ENCODE data around the gene HDGFL3. TPM values are rescaled to one million over a fixed set of nuclear protein-coding genes. Genes with fewer than 3 reads are reported as not detected.

Gene HDGFL3
- total and polyA plus RNA-seq, 2 donors (not counting 3 experiments of a cell fraction or from before 2014, with no cell fraction given), result 20.2 to 155 TPM

GRCh38 chr15:83178869-83179325, 28.7 kb downstream of the HDGFL3 start:
- FAIRE-seq, result no peak
- ChIA-PET CTCF (interaction anchor here (1.5 kb wide), 1 partner anchor 11 kb away, joined by 6 read pairs; no protein-coding TSS in a partner anchor), POLR2A (no interaction called here)
- no peak for TF ChIP-seq GATA2 (IDR thresholded peaks at IDR 0.05; ENCODE audit: insufficient read depth, insufficient read length, low read depth, low read length)
- no peak for TF ChIP-seq POLR2A (IDR thresholded peaks at IDR 0.05; ENCODE audit: low read depth, low read length)
- no peak for TF ChIP-seq MAX (IDR thresholded peaks at IDR 0.05; ENCODE audit: insufficient read depth, insufficient read length)
- dilution Hi-C loops (cut with MboI; ENCODE audit: extremely low pct_ligation_motif_present, low sequenced_read_pairs) (no loop called here), intact Hi-C loops (cut with micrococcal nuclease) (no loop called here)
- DNase-seq (ENCODE audit: low read depth, low spot score), result no peak
- no peak overlapping the region for H2AFZ ChIP-seq (ENCODE audit: low read depth, low read length)
- no peaks in the 10 kb centered on the region for H3K27me3 ChIP-seq (ENCODE audit: control insufficient read depth in 2 of 2, insufficient read depth in 2 of 2, low read length in 2 of 2)
- no peaks in the 10 kb centered on the region for H3K9me1 ChIP-seq (replicated peaks; ENCODE audit: control insufficient read depth, extremely low read depth, insufficient read depth, low read length)
- no peaks in the 10 kb centered on the region for H3K4me1 ChIP-seq (ENCODE audit: control insufficient read depth, extremely low read depth, insufficient read depth, low read length)
- no peak overlapping the region for H3K9ac ChIP-seq (replicated peaks; ENCODE audit: extremely low read depth, insufficient read depth, low read length)
- peaks cover 80% of the 10 kb centered on the region for H3K79me2 ChIP-seq (ENCODE audit: control insufficient read depth, insufficient read depth, low read length)
- H4K20me1 ChIP-seq (replicated peaks; ENCODE audit: control insufficient read depth, extremely low read depth, insufficient read depth, low read length), result peaks cover 19% of the 10 kb centered on the region
- H3K4me3 ChIP-seq (replicated peaks in 1 of 3; ENCODE audit: insufficient read depth in 1 of 3, low read depth in 1 of 3, low read length in 3 of 3), result no peak overlapping the region
- no peak overlapping the region for H3K27ac ChIP-seq (ENCODE audit: insufficient read depth, low read depth, low read length)
- H3K9me3 ChIP-seq (replicated peaks; ENCODE audit: control insufficient read depth, insufficient read depth, low read length), result no peaks in the 10 kb centered on the region
- H3K4me2 ChIP-seq (ENCODE audit: insufficient read depth, low read length), result no peak overlapping the region
- H3K36me3 ChIP-seq (ENCODE audit: control insufficient read depth in 2 of 2, extremely low read depth in 1 of 2, insufficient read depth in 2 of 2, low read length in 2 of 2), result no peaks in the 10 kb centered on the region
- BruUV-seq (replicated peaks), result no TSS peak

- no peak overlapping the region for H3K9ac ChIP-seq (replicated peaks; ENCODE audit: extremely low read depth, insufficient read depth, low read length)
- peaks cover 20% of the 10 kb centered on the region for H4K20me1 ChIP-seq (replicated peaks; ENCODE audit: control insufficient read depth, extremely low read depth, insufficient read depth, low read length)
- intact Hi-C loops (cut with micrococcal nuclease) (no loop called here), dilution Hi-C loops (cut with MboI; ENCODE audit: extremely low pct_ligation_motif_present, low sequenced_read_pairs) (no loop called here)
- FAIRE-seq (no peak), DNase-seq (ENCODE audit: low read depth, low spot score) (no peak)
- peaks cover 80% of the 10 kb centered on the region for H3K79me2 ChIP-seq (ENCODE audit: control insufficient read depth, insufficient read depth, low read length)
- CTCF ChIA-PET, result interaction anchor here (1.5 kb wide), 1 partner anchor 11 kb away, joined by 6 read pairs; no protein-coding TSS in a partner anchor
- H3K4me2 ChIP-seq (ENCODE audit: insufficient read depth, low read length), result no peak overlapping the region
- no peak overlapping the region for H3K4me3 ChIP-seq (replicated peaks in 1 of 3; ENCODE audit: insufficient read depth in 1 of 3, low read depth in 1 of 3, low read length in 3 of 3)
- H3K27ac ChIP-seq (ENCODE audit: insufficient read depth, low read depth, low read length), result no peak overlapping the region
- no peaks in the 10 kb centered on the region for H3K4me1 ChIP-seq (ENCODE audit: control insufficient read depth, extremely low read depth, insufficient read depth, low read length)
- TF ChIP-seq POLR2AphosphoS5 (IDR thresholded peaks at IDR 0.05; ENCODE audit: insufficient read depth, low read depth, low read length) (no peak), CTCF (IDR thresholded peaks at IDR 0.05; ENCODE audit: extremely low read depth in 1 of 2, insufficient read depth in 1 of 2, low read depth in 1 of 2, low read length in 2 of 2) (no peak), GATA2 (IDR thresholded peaks at IDR 0.05; ENCODE audit: insufficient read depth, insufficient read length, low read depth, low read length) (no peak), JUN (IDR thresholded peaks at IDR 0.05; ENCODE audit: borderline replicate concordance, insufficient read depth, insufficient read length, low read depth) (no peak), EZH2 (IDR thresholded peaks at IDR 0.05; ENCODE audit: borderline replicate concordance, low read depth, low read length, severe bottlenecking) (no peak), MYC (IDR thresholded peaks at IDR 0.05; ENCODE audit: low read depth, low read length) (no peak), MAX (IDR thresholded peaks at IDR 0.05; ENCODE audit: insufficient read depth, insufficient read length) (no peak), POLR2A (IDR thresholded peaks at IDR 0.05; ENCODE audit: low read depth, low read length) (no peak), FOS (IDR thresholded peaks at IDR 0.05; ENCODE audit: borderline replicate concordance, insufficient read depth, low read length) (no peak)
- BruUV-seq (replicated peaks), result no TSS peak
- no peaks in the 10 kb centered on the region for H3K36me3 ChIP-seq (ENCODE audit: control insufficient read depth in 2 of 2, extremely low read depth in 1 of 2, insufficient read depth in 2 of 2, low read length in 2 of 2)
- H3K9me3 ChIP-seq (replicated peaks; ENCODE audit: control insufficient read depth, insufficient read depth, low read length), result no peaks in the 10 kb centered on the region
- POLR2A ChIA-PET, result no interaction called here
- no peaks in the 10 kb centered on the region for H3K9me1 ChIP-seq (replicated peaks; ENCODE audit: control insufficient read depth, extremely low read depth, insufficient read depth, low read length)
- H3K27me3 ChIP-seq (ENCODE audit: control insufficient read depth in 2 of 2, insufficient read depth in 2 of 2, low read length in 2 of 2), result no peaks in the 10 kb centered on the region
- H2AFZ ChIP-seq (ENCODE audit: low read depth, low read length), result no peak overlapping the region
These were observed 29.2 kb downstream of the HDGFL3 start for GRCh38 chr15:83178390-83178789.

Data from endothelial cell of umbilical vein (primary cell).